SK-N-SH (cell line): Measurements from ENCODE around the gene MON1B. TPM values are rescaled to one million over a fixed set of nuclear protein-coding genes. Genes with fewer than 3 reads are reported as not detected.

Source experiments
- CTCF ChIA-PET: fragments of 300-600, 350-600 bp; formaldehyde crosslinking; extraction: SDS; loops from one replicate; lab custom pipeline; 2021; lab: Yijun Ruan, JAX
- POLR2A ChIA-PET: fragments of 350-600 bp; sonication (Branson Sonifier 250); formaldehyde crosslinking; extraction: SDS; loops from one replicate; lab custom pipeline; 2020; ENCODE audit warnings: antibody characterized with exemption, inconsistent platforms; lab: Yijun Ruan, JAX
- DNase-seq: peaks from one replicate; pipeline ENCODE4 v3.0.0; 2012
- H2AFZ ChIP-seq: fragments of 200-600 bp; sonication (generic); 2 replicates; pipeline ENCODE4 v1.8.1; 2016; ENCODE audit warnings: antibody characterized with exemption, mild to moderate bottlenecking, low read depth
- H3F3A ChIP-seq: fragments of 200-600 bp; sonication (generic); replicated peaks from 2 replicates; pipeline ENCODE3; 2016; ENCODE audit warnings: antibody characterized with exemption, mild to moderate bottlenecking; ENCODE audit not compliant: insufficient read depth
- H3K27ac ChIP-seq, 2 experiments: fragments of 200-500 bp in 1 of 2; fragments of 200-600 bp in 1 of 2; sonication (Bioruptor generic) in 1 of 2; sonication (generic), shearing (Covaris generic) in 1 of 2; 2 replicates each; pipeline versions ENCODE4 v1.5.1 to v1.6.1; 2014 to 2016; ENCODE audit warnings: low read depth in 2 of 2, inconsistent platforms in 1 of 2, low read length in 1 of 2, mild to moderate bottlenecking in 1 of 2, mixed read lengths in 1 of 2
- H3K27me3 ChIP-seq: fragments of 200-600 bp; sonication (generic), shearing (Covaris generic); 2 replicates; pipeline ENCODE4 v1.6.1; 2016; ENCODE audit warnings: mixed run types; ENCODE audit not compliant: insufficient read depth
- H3K36me3 ChIP-seq, 2 experiments: fragments of 200-500 bp in 1 of 2; fragments of 200-600 bp in 1 of 2; sonication (Bioruptor generic) in 1 of 2; sonication (generic) in 1 of 2; replicated peaks in 1 of 2; 2 replicates each; pipeline versions ENCODE3 to v1.5.1; 2014 to 2016; ENCODE audit warnings: low read length in 1 of 2, mild to moderate bottlenecking in 1 of 2; ENCODE audit not compliant: insufficient read depth in 2 of 2, control insufficient read depth in 1 of 2
- H3K4me1 ChIP-seq, 2 experiments: fragments of 200-500 bp in 1 of 2; fragments of 200-600 bp in 1 of 2; sonication (Bioruptor generic) in 1 of 2; sonication (generic), shearing (Covaris generic) in 1 of 2; 2 replicates each; pipeline versions ENCODE4 v1.5.1 to v1.6.1; 2014 to 2016; ENCODE audit warnings: low read depth in 1 of 2, low read length in 1 of 2, mixed run types in 1 of 2; ENCODE audit not compliant: insufficient read depth in 2 of 2, control insufficient read depth in 1 of 2
- H3K4me2 ChIP-seq: fragments of 200-600 bp; sonication (generic), shearing (Covaris generic); 2 replicates; pipeline ENCODE4 v1.6.1; 2017; ENCODE audit warnings: mixed run types
- H3K4me3 ChIP-seq, 2 experiments: fragments of 200-500 bp in 1 of 2; fragments of 200-600 bp in 1 of 2; sonication (Bioruptor generic) in 1 of 2; sonication (generic), shearing (Covaris generic) in 1 of 2; 2 replicates each; pipeline versions ENCODE4 v1.5.1 to v1.8.1; 2014 to 2016; ENCODE audit warnings: low read depth in 2 of 2, inconsistent platforms in 1 of 2, low read length in 1 of 2, mild to moderate bottlenecking in 1 of 2, mixed read lengths in 1 of 2, moderate library complexity in 1 of 2
- H3K79me2 ChIP-seq: fragments of 200-600 bp; sonication (generic); 2 replicates; pipeline ENCODE4 v1.8.1; 2017; ENCODE audit warnings: mild to moderate bottlenecking; ENCODE audit not compliant: insufficient read depth
- H3K9ac ChIP-seq: fragments of 200-600 bp; sonication (generic); 2 replicates; pipeline ENCODE4 v1.6.1; 2017; ENCODE audit warnings: mixed run types
- H3K9me2 ChIP-seq: fragments of 200-600 bp; sonication (generic); 2 replicates; pipeline ENCODE4 v1.6.1; 2017; ENCODE audit warnings: mixed run types
- H3K9me3 ChIP-seq: fragments of 200-600 bp; sonication (generic); 2 replicates; pipeline ENCODE4 v1.6.1; 2017; ENCODE audit warnings: mixed run types, mild to moderate bottlenecking, moderate library complexity
- H4K20me1 ChIP-seq: fragments of 200-600 bp; sonication (generic); 2 replicates; pipeline ENCODE4 v1.6.1; 2017; ENCODE audit warnings: mild to moderate bottlenecking, mixed run types; ENCODE audit not compliant: insufficient read depth
- ELF1 ChIP-seq: IDR thresholded peaks from 2 replicates; pipeline ENCODE4 v1.4.0; 2012
- EP300 ChIP-seq, 2 experiments: IDR thresholded peaks; 2 replicates each; pipeline versions ENCODE4 v1.4.0 to v1.6.1; 2012; ENCODE audit warnings: borderline replicate concordance in 1 of 2, low read depth in 1 of 2, low read length in 1 of 2
- EZH2phosphoT487 ChIP-seq: fragments of 200-600 bp; sonication (generic); IDR thresholded peaks from 2 replicates; pipeline ENCODE4 v1.6.1; 2017; ENCODE audit warnings: low read depth, mixed run types, mild to moderate bottlenecking, antibody characterized with exemption, moderate library complexity, borderline replicate concordance
- FOXM1 ChIP-seq: IDR thresholded peaks from 2 replicates; pipeline ENCODE4 v1.4.0; 2012; ENCODE audit warnings: low read depth, mild to moderate bottlenecking
- MEF2A ChIP-seq: IDR thresholded peaks from 2 replicates; pipeline ENCODE4 v1.4.0; 2012; ENCODE audit warnings: low read depth, borderline replicate concordance
- MXI1 ChIP-seq: IDR thresholded peaks from 2 replicates; pipeline ENCODE4 v1.6.1; 2012; ENCODE audit warnings: mild to moderate bottlenecking, low read depth, low read length, improper control_type of control experiment
- RAD21 ChIP-seq: IDR thresholded peaks from 2 replicates; pipeline ENCODE4 v1.6.1; 2012; ENCODE audit warnings: mild to moderate bottlenecking, low read length
- REST ChIP-seq: IDR thresholded peaks from 2 replicates; pipeline ENCODE4 v1.6.1; 2012; ENCODE audit warnings: mild to moderate bottlenecking, low read depth, low read length, moderate library complexity
- SIN3A ChIP-seq: IDR thresholded peaks from 2 replicates; pipeline ENCODE4 v1.6.1; 2012; ENCODE audit warnings: low read depth, mild to moderate bottlenecking, low read length, moderate library complexity, borderline replicate concordance
- SMC3 ChIP-seq: IDR thresholded peaks from 2 replicates; pipeline ENCODE4 v1.6.1; 2012; ENCODE audit warnings: low read depth, low read length, improper control_type of control experiment
- TAF1 ChIP-seq: IDR thresholded peaks from 2 replicates; pipeline ENCODE4 v1.6.1; 2012; ENCODE audit warnings: low read depth, mild to moderate bottlenecking, low read length, moderate library complexity, borderline replicate concordance
- USF1 ChIP-seq: IDR thresholded peaks from 2 replicates; pipeline ENCODE4 v1.4.0; 2012; ENCODE audit warnings: low read depth, borderline replicate concordance
- WGBS: methylation state at CpG from one replicate; pipeline ENCODE4 v1.1.6; 2017; ENCODE audit warnings: low lambda C conversion rate; 5-methylcytosine and 5-hydroxymethylcytosine counted together
- polyA plus RNA-seq, 3 experiments: library from polyadenylated mRNA; depleted of rRNA; stranded (reverse); fragments of >200 nt; gene quantifications; 2 replicates each; pipeline ENCODE4 v1.2.3, GENCODE V29; 2012

Gene MON1B
- polyA plus RNA-seq, 1 of the 3 experiments (the other 2 are of a cell fraction) = 16.9 TPM

- Histone ChIP-seq H3K9ac (no peak overlapping the region), H3K9me3 (no peaks in the 10 kb centered on the region), H3K4me2 (no peak overlapping the region), H3F3A (no peaks in the 10 kb centered on the region), H3K27ac (no peak overlapping the region), H2AFZ (no peak overlapping the region), H3K4me1 (peaks cover 0 to 2% of the 10 kb centered on the region in 2 experiments; a peak in 1 of 4 replicates), H3K79me2 (no peaks in the 10 kb centered on the region; the same call in 1 of the 2 replicates), H3K27me3 (no peaks in the 10 kb centered on the region), H3K36me3 (no peaks in the 10 kb centered on the region), H3K9me2 (no peaks in the 10 kb centered on the region), H3K4me3 (no peak overlapping the region), H4K20me1 (no peaks in the 10 kb centered on the region)
- 87% methylated on average over 2 of the region's 2 CpGs for WGBS
- POLR2A ChIA-PET = no interaction called here
- DNase-seq = no peak
- TF ChIP-seq FOXM1 = no peak
- no peak for TF ChIP-seq TAF1
- TF ChIP-seq ELF1 = no peak
- no peak for TF ChIP-seq SMC3
- no peak for TF ChIP-seq MXI1
- TF ChIP-seq USF1 = no peak
- no peak for TF ChIP-seq MEF2A
- TF ChIP-seq EZH2phosphoT487 = no peak
- TF ChIP-seq EP300 (IDR thresholded peaks at IDR 0.05; ENCODE audit: borderline replicate concordance in 1 of 2, low read depth in 1 of 2, low read length in 1 of 2) = no peak
- no peak for TF ChIP-seq RAD21
- CTCF ChIA-PET = interaction anchor here (1.1 kb wide), 1 partner anchor 13 kb away, joined by 5 read pairs; no protein-coding TSS in a partner anchor
Observed at GRCh38 chr16:77206533-77206932, 15.5 kb downstream of the MON1B start.

- Histone ChIP-seq H2AFZ (no peak overlapping the region), H3K79me2 (no peaks in the 10 kb centered on the region; the same call in 1 of the 2 replicates), H3F3A (no peaks in the 10 kb centered on the region), H3K9ac (no peak overlapping the region), H3K9me2 (no peaks in the 10 kb centered on the region), H3K4me2 (no peak overlapping the region), H3K36me3 (no peaks in the 10 kb centered on the region), H3K9me3 (no peaks in the 10 kb centered on the region), H4K20me1 (no peaks in the 10 kb centered on the region), H3K27me3 (no peaks in the 10 kb centered on the region), H3K4me3 (no peak overlapping the region), H3K4me1 (peaks cover 0 to 6% of the 10 kb centered on the region in 2 experiments; a peak in 1 of 4 replicates), H3K27ac (no peak overlapping the region)
- POLR2A ChIA-PET = no interaction called here
- 76% methylated on average over 5 of the region's 5 CpGs for WGBS
- TF ChIP-seq REST (peak; percentile 91), SIN3A (no peak)
- CTCF ChIA-PET = no interaction called here
- DNase-seq = no peak
Observed at GRCh38 chr16:77207030-77207429, 16.0 kb downstream of the MON1B start.
